HEK293 (cell line): ENCODE results near the gene SLC6A9.

Source experiments
- CTCF ChIA-PET: fragments of 350-600 bp; formaldehyde crosslinking; extraction: SDS; loops from one replicate; lab custom pipeline; 2021; ENCODE audit warnings: antibody characterized with exemption; lab: Yijun Ruan, JAX
- POLR2A ChIA-PET: fragments of 300-600 bp; formaldehyde crosslinking; extraction: SDS; loops from one replicate; lab custom pipeline; 2020; ENCODE audit warnings: antibody characterized with exemption, inconsistent platforms; lab: Yijun Ruan, JAX
- H3K27ac ChIP-seq: fragments of 200-500 bp; sonication (Bioruptor generic); 2 replicates; pipeline ENCODE4 v1.5.1; 2014; ENCODE audit warnings: low read depth, low read length, control low read depth, inconsistent platforms; ENCODE audit errors: extremely low read depth
- H3K36me3 ChIP-seq, 2 experiments: fragments of 200-500 bp in 1 of 2; sonication (Bioruptor generic) in 1 of 2; 1 replicate in 1 of 2; 2 replicates in 1 of 2; pipeline ENCODE4 v1.5.1; 2014 to 2017; ENCODE audit warnings: inconsistent platforms in 2 of 2, low read length in 2 of 2; ENCODE audit not compliant: control insufficient read depth in 2 of 2, insufficient read depth in 1 of 2
- H3K4me1 ChIP-seq: fragments of 200-500 bp; sonication (Bioruptor generic); 2 replicates; pipeline ENCODE4 v1.5.1; 2014; ENCODE audit warnings: mild to moderate bottlenecking, low read length, inconsistent platforms; ENCODE audit not compliant: control insufficient read depth, insufficient read depth
- H3K4me3 ChIP-seq: 2 replicates; pipeline ENCODE4 v1.5.1; 2011; ENCODE audit warnings: low read depth, mild to moderate bottlenecking, control low read depth, low read length, moderate library complexity
- H3K9me3 ChIP-seq: fragments of 200-500 bp; sonication (Bioruptor generic); 2 replicates; pipeline ENCODE4 v1.5.1; 2014; ENCODE audit warnings: low read depth, low read length, inconsistent platforms; ENCODE audit not compliant: control insufficient read depth, insufficient read depth
- CTCF ChIP-seq: fragments of 450-650 bp; formaldehyde crosslinking; IDR thresholded peaks from 2 replicates; pipeline ENCODE4 v1.5.1; 2016; ENCODE audit warnings: missing biosample characterization, missing genetic modification characterization
- EGR2 ChIP-seq: fragments of 450-650 bp; formaldehyde crosslinking; IDR thresholded peaks from 2 replicates; pipeline ENCODE4 v1.5.1; 2016; ENCODE audit warnings: low read depth, missing biosample characterization, missing genetic modification characterization
- GLI4 ChIP-seq: fragments of 450-650 bp; formaldehyde crosslinking; IDR thresholded peaks from 2 replicates; pipeline ENCODE4 v1.5.1; 2016; ENCODE audit warnings: missing biosample characterization, missing genetic modification characterization
- GLIS1 ChIP-seq: fragments of 450-650 bp; formaldehyde crosslinking; IDR thresholded peaks from 2 replicates; pipeline ENCODE4 v1.5.1; 2016; ENCODE audit warnings: missing biosample characterization, missing genetic modification characterization
- KLF8 ChIP-seq: fragments of 450-650 bp; formaldehyde crosslinking; IDR thresholded peaks from 2 replicates; pipeline ENCODE4 v1.5.1; 2016; ENCODE audit warnings: missing biosample characterization, missing genetic modification characterization
- MYNN ChIP-seq: fragments of 450-650 bp; formaldehyde crosslinking; IDR thresholded peaks from 2 replicates; pipeline ENCODE4 v1.5.1; 2016; ENCODE audit warnings: missing biosample characterization, missing genetic modification characterization, borderline replicate concordance
- OSR2 ChIP-seq: fragments of 450-650 bp; formaldehyde crosslinking; IDR thresholded peaks from 2 replicates; pipeline ENCODE4 v1.5.1; 2016; ENCODE audit warnings: missing biosample characterization, missing genetic modification characterization
- SCRT1 ChIP-seq: fragments of 450-650 bp; formaldehyde crosslinking; IDR thresholded peaks from 2 replicates; pipeline ENCODE4 v1.5.1; 2016; ENCODE audit warnings: missing biosample characterization, missing genetic modification characterization, borderline replicate concordance
- ZBTB20 ChIP-seq: fragments of 450-650 bp; formaldehyde crosslinking; IDR thresholded peaks from 2 replicates; pipeline ENCODE4 v1.5.1; 2016; ENCODE audit warnings: missing biosample characterization, missing genetic modification characterization
- ZBTB6 ChIP-seq: fragments of 450-650 bp; formaldehyde crosslinking; IDR thresholded peaks from 2 replicates; pipeline ENCODE4 v1.5.1; 2017; ENCODE audit warnings: missing biosample characterization, missing genetic modification characterization
- ZBTB8A ChIP-seq: fragments of 450-650 bp; formaldehyde crosslinking; IDR thresholded peaks from 2 replicates; pipeline ENCODE4 v1.5.1; 2016; ENCODE audit warnings: missing biosample characterization, missing genetic modification characterization
- ZEB2 ChIP-seq: fragments of 450-650 bp; formaldehyde crosslinking; IDR thresholded peaks from 2 replicates; pipeline ENCODE4 v1.5.1; 2016; ENCODE audit warnings: missing biosample characterization, missing genetic modification characterization
- ZIC2 ChIP-seq: fragments of 450-650 bp; formaldehyde crosslinking; IDR thresholded peaks from 2 replicates; pipeline ENCODE4 v1.5.1; 2016; ENCODE audit warnings: missing biosample characterization, missing genetic modification characterization
- ZNF10 ChIP-seq: fragments of 450-650 bp; formaldehyde crosslinking; IDR thresholded peaks from 2 replicates; pipeline ENCODE4 v1.5.1; 2017; ENCODE audit warnings: missing biosample characterization, missing genetic modification characterization
- ZNF132 ChIP-seq: fragments of 450-650 bp; formaldehyde crosslinking; IDR thresholded peaks from 2 replicates; pipeline ENCODE4 v1.5.1; 2017; ENCODE audit warnings: missing biosample characterization, missing genetic modification characterization, borderline replicate concordance
- ZNF248 ChIP-seq: fragments of 450-650 bp; formaldehyde crosslinking; IDR thresholded peaks from 2 replicates; pipeline ENCODE4 v1.5.1; 2017; ENCODE audit warnings: missing biosample characterization, missing genetic modification characterization
- ZNF311 ChIP-seq: fragments of 450-650 bp; formaldehyde crosslinking; IDR thresholded peaks from 2 replicates; pipeline ENCODE4 v1.5.1; 2017; ENCODE audit warnings: missing biosample characterization, missing genetic modification characterization, borderline replicate concordance
- ZNF324 ChIP-seq: fragments of 450-650 bp; formaldehyde crosslinking; IDR thresholded peaks from 2 replicates; pipeline ENCODE4 v1.5.1; 2016; ENCODE audit warnings: missing biosample characterization, missing genetic modification characterization
- ZNF548 ChIP-seq: fragments of 450-650 bp; formaldehyde crosslinking; IDR thresholded peaks from 2 replicates; pipeline ENCODE4 v1.5.1; 2016; ENCODE audit warnings: missing biosample characterization, missing genetic modification characterization
- ZNF555 ChIP-seq: fragments of 450-650 bp; formaldehyde crosslinking; conservative IDR thresholded peaks from 2 replicates; pipeline ENCODE4 v1.5.1; 2017; ENCODE audit warnings: missing biosample characterization, mild to moderate bottlenecking, missing genetic modification characterization, inconsistent platforms
- ZNF560 ChIP-seq: fragments of 450-650 bp; formaldehyde crosslinking; IDR thresholded peaks from 2 replicates; pipeline ENCODE4 v1.5.1; 2017; ENCODE audit warnings: missing biosample characterization, missing genetic modification characterization, borderline replicate concordance
- ZNF561 ChIP-seq: fragments of 450-650 bp; IDR thresholded peaks from 2 replicates; pipeline ENCODE4 v1.5.1; 2018; ENCODE audit warnings: missing biosample characterization, missing genetic modification characterization, borderline replicate concordance
- ZNF624 ChIP-seq: fragments of 450-650 bp; formaldehyde crosslinking; IDR thresholded peaks from 2 replicates; pipeline ENCODE4 v1.5.1; 2017; ENCODE audit warnings: missing biosample characterization, missing genetic modification characterization
- ZNF629 ChIP-seq: fragments of 450-650 bp; formaldehyde crosslinking; IDR thresholded peaks from 2 replicates; pipeline ENCODE4 v1.5.1; 2017; ENCODE audit warnings: missing biosample characterization, missing genetic modification characterization
- ZNF639 ChIP-seq: fragments of 450-650 bp; formaldehyde crosslinking; IDR thresholded peaks from 2 replicates; pipeline ENCODE4 v1.5.1; 2016; ENCODE audit warnings: missing biosample characterization, missing genetic modification characterization
- ZNF707 ChIP-seq: fragments of 450-650 bp; formaldehyde crosslinking; IDR thresholded peaks from 2 replicates; pipeline ENCODE4 v1.5.1; 2016; ENCODE audit warnings: missing biosample characterization, missing genetic modification characterization
- ZNF768 ChIP-seq: fragments of 450-650 bp; formaldehyde crosslinking; IDR thresholded peaks from 2 replicates; pipeline ENCODE4 v1.5.1; 2018; ENCODE audit warnings: missing biosample characterization, mild to moderate bottlenecking, missing genetic modification characterization
- ZNF837 ChIP-seq: fragments of 450-650 bp; formaldehyde crosslinking; IDR thresholded peaks from 2 replicates; pipeline ENCODE4 v1.5.1; 2016; ENCODE audit warnings: missing biosample characterization, missing genetic modification characterization
- ZNF843 ChIP-seq: fragments of 450-650 bp; formaldehyde crosslinking; IDR thresholded peaks from 2 replicates; pipeline ENCODE4 v1.5.1; 2016; ENCODE audit warnings: missing biosample characterization, missing genetic modification characterization
- ZSCAN4 ChIP-seq: fragments of 450-650 bp; formaldehyde crosslinking; IDR thresholded peaks from 2 replicates; pipeline ENCODE4 v1.5.1; 2017; ENCODE audit warnings: missing biosample characterization, missing genetic modification characterization
- ZXDB ChIP-seq: fragments of 450-650 bp; formaldehyde crosslinking; IDR thresholded peaks from 2 replicates; pipeline ENCODE4 v1.5.1; 2016; ENCODE audit warnings: missing biosample characterization, missing genetic modification characterization

The SLC6A9 gene

GRCh38 chr1:44045064-44045463, 13.8 kb upstream of the SLC6A9 start:
- Histone ChIP-seq H3K36me3 (no peaks in the 10 kb centered on the region), H3K4me1 (no peaks in the 10 kb centered on the region), H3K27ac (no peak overlapping the region), H3K9me3 (no peaks in the 10 kb centered on the region), H3K4me3 (no peak overlapping the region)
- POLR2A ChIA-PET, result no interaction called here
- TF ChIP-seq ZBTB6 (tag by site-specific recombination) (no peak), ZNF560 (tag by site-specific recombination) (no peak), SCRT1 (tag by site-specific recombination) (no peak), ZNF639 (tag by site-specific recombination) (no peak), KLF8 (tag by site-specific recombination) (no peak), ZBTB8A (tag by site-specific recombination) (no peak), MYNN (no peak), ZNF624 (tag by site-specific recombination) (no peak), ZEB2 (tag by site-specific recombination) (no peak), ZNF843 (tag by site-specific recombination) (no peak), ZNF324 (tag by site-specific recombination) (no peak), ZBTB20 (tag by site-specific recombination) (no peak), ZNF311 (no peak), ZNF10 (tag by site-specific recombination) (no peak), ZNF837 (no peak)
- CTCF ChIA-PET, result interaction anchor here (1.0 to 7.9 kb wide), 7 partner anchors 9 to 280 kb away, joined by 3 to 160 read pairs (median 6); no protein-coding TSS in a partner anchor

- H3K9me3 ChIP-seq, result no peaks in the 10 kb centered on the region
- no peak overlapping the region for H3K4me3 ChIP-seq
- no peak overlapping the region for H3K27ac ChIP-seq
- no peaks in the 10 kb centered on the region for H3K36me3 ChIP-seq
- ChIA-PET CTCF (interaction anchor here (1.0 to 7.9 kb wide), 6 partner anchors 8 to 279 kb away, joined by 3 to 160 read pairs (median 35); no protein-coding TSS in a partner anchor), POLR2A (interaction anchor here (0.6 kb wide), 1 partner anchor 163 kb away, joined by 9 read pairs; no protein-coding TSS in a partner anchor)
- H3K4me1 ChIP-seq, result no peaks in the 10 kb centered on the region
- TF ChIP-seq EGR2 (no peak), ZNF629 (no peak), GLI4 (tag by site-specific recombination) (no peak), ZNF707 (tag by site-specific recombination) (no peak), CTCF (tag by site-specific recombination) (no peak), ZSCAN4 (tag by site-specific recombination) (no peak), ZNF132 (tag by site-specific recombination) (no peak), ZNF561 (tag by site-specific recombination) (no peak), OSR2 (tag by site-specific recombination) (no peak), GLIS1 (tag by site-specific recombination) (no peak), ZNF768 (tag by site-specific recombination) (no peak), ZXDB (tag by site-specific recombination) (no peak), ZNF555 (tag by site-specific recombination) (no peak), ZNF248 (no peak), ZNF548 (no peak), ZIC2 (tag by site-specific recombination) (no peak), ZBTB6 (tag by site-specific recombination) (no peak)
These were observed 13.0 kb upstream of the SLC6A9 start for GRCh38 chr1:44044071-44044801.
